ENCODE measurements around the gene WHRN. TPM values are rescaled to one million over a fixed set of nuclear protein-coding genes. Genes with fewer than 3 reads are reported as not detected.

The WHRN gene
- total and polyA plus RNA-seq, 2 donors (not counting 1 experiment from before 2014, with no cell fraction given): 19.4 to 95.7 TPM

DNA sequence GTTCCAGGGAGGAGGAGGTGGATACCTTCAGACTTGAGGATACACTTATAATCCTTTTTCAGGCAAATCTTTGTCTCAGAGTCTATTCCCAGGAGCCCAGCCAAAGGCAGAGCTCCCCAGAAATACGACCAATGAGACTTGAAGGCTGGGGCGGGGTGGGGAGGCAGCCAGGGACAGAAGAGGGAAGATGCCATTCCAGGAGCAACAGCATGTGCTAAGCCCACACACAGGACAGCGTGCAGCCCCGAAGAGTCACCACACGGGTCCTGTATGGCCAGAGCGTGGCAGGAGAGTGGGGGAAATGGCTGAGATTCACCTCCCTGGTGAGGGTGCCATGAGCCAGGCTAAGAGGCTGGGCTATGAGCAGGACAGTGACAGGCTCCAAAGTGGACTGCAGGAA is 35.2 kb downstream of the WHRN start:
- no peak overlapping the region for H3K4me3 ChIP-seq (ENCODE audit: control extremely low read depth in 1 of 5, extremely low read depth in 1 of 5, insufficient read depth in 1 of 5, low read depth in 2 of 5, low read length in 4 of 5)
- Mint-ChIP-seq H3K9me3 (ENCODE audit: insufficient read depth) (peaks cover 2% of the 10 kb centered on the region), H3K27ac (no peak overlapping the region), H3K4me1 (peaks cover 7% of the 10 kb centered on the region), H3K27me3 (no peaks in the 10 kb centered on the region), H3K4me3 (no peak overlapping the region)
- no peaks in the 10 kb centered on the region for H3K36me3 ChIP-seq (replicated peaks in 1 of 2; ENCODE audit: control extremely low read depth in 1 of 2, control insufficient read depth in 1 of 2, extremely low read depth in 1 of 2, insufficient read depth in 2 of 2, low read length in 1 of 2)
- no peak overlapping the region for H3K27ac ChIP-seq (ENCODE audit: low read length in 2 of 2)
- no peak overlapping the region for H2AFZ ChIP-seq (ENCODE audit: insufficient read depth, low read depth, low read length, poor library complexity, severe bottlenecking)
- 98% methylated on average over 6 of the region's 6 CpGs for WGBS (ENCODE audit: insufficient coverage)
- H3K4me1 ChIP-seq (ENCODE audit: control insufficient read depth in 2 of 2, insufficient read depth in 2 of 2, low read length in 2 of 2): peaks cover 6 to 10% of the 10 kb centered on the region in 2 donors
- peaks cover 0 to 27% (median 5%) of the 10 kb centered on the region in 3 donors for H3K9me3 ChIP-seq (ENCODE audit: control extremely low read depth in 1 of 3, control insufficient read depth in 2 of 3, insufficient read depth in 1 of 3, low read length in 2 of 3)
- DNase-seq (no peak), ATAC-seq (ENCODE audit: low read depth) (no peak)
- no peak overlapping the region for H3K9ac ChIP-seq (ENCODE audit: low read length)
- H3K27me3 ChIP-seq (replicated peaks in 1 of 4; ENCODE audit: control extremely low read depth in 1 of 4, control insufficient read depth in 3 of 4, insufficient read depth in 4 of 4, low read length in 3 of 4): no peaks in the 10 kb centered on the region
- ChIA-PET CTCF (interaction anchor here (1.5 kb wide), 1 partner anchor 35 kb away, joined by 3 read pairs; no protein-coding TSS in a partner anchor), POLR2A (no interaction called here)
- no peaks in the 10 kb centered on the region for H3K79me2 ChIP-seq (ENCODE audit: control insufficient read depth, insufficient read depth, low read length)
- TF ChIP-seq, protein P1, sequence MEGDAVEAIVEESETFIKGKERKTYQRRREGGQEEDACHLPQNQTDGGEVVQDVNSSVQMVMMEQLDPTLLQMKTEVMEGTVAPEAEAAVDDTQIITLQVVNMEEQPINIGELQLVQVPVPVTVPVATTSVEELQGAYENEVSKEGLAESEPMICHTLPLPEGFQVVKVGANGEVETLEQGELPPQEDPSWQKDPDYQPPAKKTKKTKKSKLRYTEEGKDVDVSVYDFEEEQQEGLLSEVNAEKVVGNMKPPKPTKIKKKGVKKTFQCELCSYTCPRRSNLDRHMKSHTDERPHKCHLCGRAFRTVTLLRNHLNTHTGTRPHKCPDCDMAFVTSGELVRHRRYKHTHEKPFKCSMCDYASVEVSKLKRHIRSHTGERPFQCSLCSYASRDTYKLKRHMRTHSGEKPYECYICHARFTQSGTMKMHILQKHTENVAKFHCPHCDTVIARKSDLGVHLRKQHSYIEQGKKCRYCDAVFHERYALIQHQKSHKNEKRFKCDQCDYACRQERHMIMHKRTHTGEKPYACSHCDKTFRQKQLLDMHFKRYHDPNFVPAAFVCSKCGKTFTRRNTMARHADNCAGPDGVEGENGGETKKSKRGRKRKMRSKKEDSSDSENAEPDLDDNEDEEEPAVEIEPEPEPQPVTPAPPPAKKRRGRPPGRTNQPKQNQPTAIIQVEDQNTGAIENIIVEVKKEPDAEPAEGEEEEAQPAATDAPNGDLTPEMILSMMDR (IDR thresholded peaks at IDR 0.05): no peak
- TF ChIP-seq EZH2 (IDR thresholded peaks at IDR 0.05; ENCODE audit: borderline replicate concordance, insufficient read depth, low read depth, low read length, poor library complexity, severe bottlenecking): no peak
- H4K20me1 ChIP-seq (ENCODE audit: control insufficient read depth, insufficient read depth, low read length, poor library complexity, severe bottlenecking): no peaks in the 10 kb centered on the region
- intact Hi-C loops (cut with micrococcal nuclease): no loop called here
- no peak overlapping the region for H3K4me2 ChIP-seq (replicated peaks; ENCODE audit: low read depth, low read length, poor library complexity, severe bottlenecking)

DNA sequence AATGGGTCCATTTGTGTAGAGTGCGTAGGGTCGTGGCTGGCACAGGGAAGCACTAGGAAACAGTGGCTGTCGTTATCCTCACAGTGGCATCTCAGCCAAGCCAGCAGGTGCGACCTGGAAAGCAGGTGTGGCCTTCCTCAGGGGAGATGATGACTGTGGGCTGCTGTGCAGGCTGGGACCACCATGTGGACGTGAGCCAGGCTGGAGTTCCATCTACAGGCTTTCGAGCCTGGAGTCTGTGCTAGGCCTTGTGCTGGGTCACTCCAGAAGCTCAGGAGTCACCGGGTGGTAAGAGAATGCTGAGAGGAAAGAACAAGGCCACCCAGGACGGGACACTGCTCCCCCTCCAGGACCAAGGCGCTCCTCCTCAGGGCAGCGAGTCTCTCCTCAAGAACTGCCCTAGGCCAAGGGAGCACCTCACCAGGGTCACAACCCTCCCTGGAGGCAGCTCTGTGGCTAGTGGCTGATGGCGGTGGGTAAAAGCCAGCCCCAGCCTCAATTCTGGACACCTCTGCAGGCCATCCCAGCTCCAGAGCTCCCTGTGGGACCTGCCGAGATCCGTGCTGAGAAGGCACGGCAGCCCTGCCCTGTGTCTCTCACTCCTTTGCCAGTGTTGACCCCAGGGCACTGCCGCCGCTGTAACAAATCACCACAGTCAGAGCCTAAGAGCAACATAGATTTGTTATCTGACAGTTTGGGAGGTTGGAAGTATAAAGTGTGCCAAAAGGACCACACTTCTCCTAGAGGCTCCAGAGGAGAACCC is 36.0 kb downstream of the WHRN start:
- Mint-ChIP-seq H3K27me3 (no peaks in the 10 kb centered on the region), H3K4me1 (peaks cover 6% of the 10 kb centered on the region), H3K27ac (no peak overlapping the region), H3K4me3 (no peak overlapping the region), H3K9me3 (ENCODE audit: insufficient read depth) (peaks cover 2% of the 10 kb centered on the region)
- no peak for TF ChIP-seq EZH2 (IDR thresholded peaks at IDR 0.05; ENCODE audit: borderline replicate concordance, insufficient read depth, low read depth, low read length, poor library complexity, severe bottlenecking)
- TF ChIP-seq, protein P1 (IDR thresholded peaks at IDR 0.05): no peak
- peaks cover 0 to 27% (median 5%) of the 10 kb centered on the region in 3 donors for H3K9me3 ChIP-seq (ENCODE audit: control extremely low read depth in 1 of 3, control insufficient read depth in 2 of 3, insufficient read depth in 1 of 3, low read length in 2 of 3)
- no peaks in the 10 kb centered on the region for H3K79me2 ChIP-seq (ENCODE audit: control insufficient read depth, insufficient read depth, low read length)
- intact Hi-C loops (cut with micrococcal nuclease): no loop called here
- WGBS (ENCODE audit: insufficient coverage): 91% methylated on average over 13 of the region's 16 CpGs
- peaks cover 0 to 6% of the 10 kb centered on the region in 2 donors for H3K4me1 ChIP-seq (ENCODE audit: control insufficient read depth in 2 of 2, insufficient read depth in 2 of 2, low read length in 2 of 2)
- H3K27me3 ChIP-seq (replicated peaks in 1 of 4; ENCODE audit: control extremely low read depth in 1 of 4, control insufficient read depth in 3 of 4, insufficient read depth in 4 of 4, low read length in 3 of 4): no peaks in the 10 kb centered on the region
- no peak overlapping the region for H3K9ac ChIP-seq (ENCODE audit: low read length)
- H3K4me2 ChIP-seq (replicated peaks; ENCODE audit: low read depth, low read length, poor library complexity, severe bottlenecking): no peak overlapping the region
- ChIA-PET POLR2A (no interaction called here), CTCF (interaction anchor here (1.5 kb wide), 1 partner anchor 34 kb away, joined by 3 read pairs; no protein-coding TSS in a partner anchor)
- no peak for ATAC-seq (ENCODE audit: low read depth)
- H4K20me1 ChIP-seq (ENCODE audit: control insufficient read depth, insufficient read depth, low read length, poor library complexity, severe bottlenecking): no peaks in the 10 kb centered on the region
- no peak overlapping the region for H3K4me3 ChIP-seq (ENCODE audit: control extremely low read depth in 1 of 5, extremely low read depth in 1 of 5, insufficient read depth in 1 of 5, low read depth in 2 of 5, low read length in 4 of 5)
- H2AFZ ChIP-seq (ENCODE audit: insufficient read depth, low read depth, low read length, poor library complexity, severe bottlenecking): no peak overlapping the region
- no peak overlapping the region for H3K27ac ChIP-seq (ENCODE audit: low read length in 2 of 2)
- no peak for DNase-seq
- no peaks in the 10 kb centered on the region for H3K36me3 ChIP-seq (replicated peaks in 1 of 2; ENCODE audit: control extremely low read depth in 1 of 2, control insufficient read depth in 1 of 2, extremely low read depth in 1 of 2, insufficient read depth in 2 of 2, low read length in 1 of 2)
